ENCODE measurements around the gene PKNOX2.

The PKNOX2 gene

DNA sequence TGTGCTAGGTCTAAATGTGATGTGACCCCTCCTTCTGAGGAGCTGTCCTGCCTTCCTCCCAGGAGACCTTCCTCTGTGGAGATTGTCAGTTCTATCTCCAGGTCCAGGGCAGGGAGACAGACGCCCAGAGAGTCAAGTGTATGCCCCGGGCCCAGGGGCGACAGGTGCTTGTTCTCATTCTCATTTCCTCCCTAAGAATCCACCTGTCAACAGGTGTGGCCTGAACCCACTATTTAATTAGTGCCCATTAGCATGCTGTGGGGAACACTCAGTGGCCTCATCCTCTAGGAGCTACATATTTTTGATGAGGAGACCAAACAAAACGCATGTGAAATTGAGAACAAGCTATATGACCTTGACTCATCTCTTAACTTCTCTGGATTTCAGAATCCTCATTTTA, 9.5 kb downstream of the PKNOX2 start:
- DNase-seq = no peak

DNA sequence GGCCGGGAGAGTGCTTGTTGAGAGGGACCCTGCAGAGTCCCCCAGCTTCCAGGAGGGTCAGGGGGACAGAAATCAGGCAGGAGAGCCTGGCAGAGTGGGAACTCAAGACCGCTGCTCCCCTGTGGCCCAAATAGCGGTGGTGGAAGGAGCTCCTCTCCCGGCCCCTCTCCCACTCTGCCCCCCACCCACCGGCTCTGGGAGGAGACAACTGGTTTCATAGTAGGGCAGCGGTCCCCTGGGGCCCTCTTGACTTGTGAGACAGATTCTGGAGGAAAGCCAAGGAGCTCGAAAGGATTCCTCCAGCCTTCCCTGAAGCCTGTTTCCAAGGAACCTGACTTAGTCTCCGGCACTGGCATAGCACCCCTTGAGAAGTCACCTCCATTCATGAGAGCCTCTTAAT, 10.1 kb downstream of the PKNOX2 start:
- DNase-seq = no peak

DNA sequence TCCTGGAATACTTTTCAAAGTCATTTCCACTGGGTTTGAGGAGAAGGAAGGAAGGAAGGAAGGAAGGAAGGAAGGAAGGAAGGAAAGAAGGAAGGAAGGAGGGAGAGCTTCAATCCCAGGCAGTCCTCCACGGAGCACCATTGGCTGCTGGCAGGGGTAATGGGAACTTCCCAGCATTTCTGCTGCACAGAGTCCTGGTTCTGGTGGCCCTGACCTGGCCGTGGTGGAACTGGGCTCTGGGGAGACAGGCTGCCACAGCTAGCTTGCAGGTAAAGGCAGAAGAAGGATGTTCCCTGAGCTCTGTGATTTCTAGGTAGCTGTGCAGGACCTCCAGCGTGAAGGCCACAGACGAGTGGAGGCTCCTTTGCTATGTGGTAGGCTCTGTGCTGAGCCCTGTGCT, 10.6 kb downstream of the PKNOX2 start:
- DNase-seq = no peak

GRCh38 chr11:125175896-125176575, 11.5 kb downstream of the PKNOX2 start:
- no peak for DNase-seq

GRCh38 chr11:125176866-125177265, 12.3 kb downstream of the PKNOX2 start:
- DNase-seq = no peak

DNA sequence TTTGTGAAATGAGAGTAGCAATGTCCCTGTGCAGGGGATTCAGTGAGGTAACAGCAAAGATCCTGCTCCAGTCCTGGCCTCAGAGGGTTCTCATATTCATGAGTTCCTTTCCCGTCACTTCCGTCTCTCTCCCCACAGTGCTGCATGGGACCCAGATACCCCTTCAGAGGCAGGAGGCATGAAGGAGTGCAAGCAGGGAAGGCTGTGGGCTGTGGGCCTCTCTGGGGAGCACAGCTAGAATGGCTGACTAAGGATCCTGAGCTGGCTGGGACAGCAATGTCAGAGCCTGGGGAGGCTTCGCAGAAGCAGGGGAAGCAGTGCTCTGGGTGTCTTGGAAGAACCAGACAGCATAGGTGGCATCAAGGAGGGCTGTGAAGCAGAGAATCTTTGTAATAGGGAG, 13.0 kb downstream of the PKNOX2 start:
- no peak for DNase-seq

DNA sequence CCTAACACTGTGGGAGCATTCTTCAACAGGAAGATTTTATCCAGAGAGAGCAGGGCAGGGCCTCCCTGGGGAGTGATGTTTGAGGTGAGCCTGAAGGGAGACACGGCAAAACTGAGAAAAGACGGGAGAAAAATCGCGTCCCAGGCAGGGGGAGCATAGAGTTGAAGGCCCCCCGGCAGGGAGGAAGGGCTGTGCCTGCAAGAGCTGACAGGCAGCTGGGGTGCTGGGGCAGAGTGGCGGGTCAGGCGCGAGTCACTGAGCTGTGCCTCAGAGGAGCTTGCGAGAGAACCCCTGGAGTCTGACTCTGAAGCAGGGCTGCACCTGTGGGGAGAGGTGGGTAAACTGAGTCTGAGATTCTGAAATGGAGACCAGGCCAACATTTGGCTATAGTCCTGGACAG, 14.8 kb downstream of the PKNOX2 start:
- no peak for DNase-seq

GRCh38 chr11:125179895-125180294, 15.3 kb downstream of the PKNOX2 start:
- no peak for DNase-seq

DNA sequence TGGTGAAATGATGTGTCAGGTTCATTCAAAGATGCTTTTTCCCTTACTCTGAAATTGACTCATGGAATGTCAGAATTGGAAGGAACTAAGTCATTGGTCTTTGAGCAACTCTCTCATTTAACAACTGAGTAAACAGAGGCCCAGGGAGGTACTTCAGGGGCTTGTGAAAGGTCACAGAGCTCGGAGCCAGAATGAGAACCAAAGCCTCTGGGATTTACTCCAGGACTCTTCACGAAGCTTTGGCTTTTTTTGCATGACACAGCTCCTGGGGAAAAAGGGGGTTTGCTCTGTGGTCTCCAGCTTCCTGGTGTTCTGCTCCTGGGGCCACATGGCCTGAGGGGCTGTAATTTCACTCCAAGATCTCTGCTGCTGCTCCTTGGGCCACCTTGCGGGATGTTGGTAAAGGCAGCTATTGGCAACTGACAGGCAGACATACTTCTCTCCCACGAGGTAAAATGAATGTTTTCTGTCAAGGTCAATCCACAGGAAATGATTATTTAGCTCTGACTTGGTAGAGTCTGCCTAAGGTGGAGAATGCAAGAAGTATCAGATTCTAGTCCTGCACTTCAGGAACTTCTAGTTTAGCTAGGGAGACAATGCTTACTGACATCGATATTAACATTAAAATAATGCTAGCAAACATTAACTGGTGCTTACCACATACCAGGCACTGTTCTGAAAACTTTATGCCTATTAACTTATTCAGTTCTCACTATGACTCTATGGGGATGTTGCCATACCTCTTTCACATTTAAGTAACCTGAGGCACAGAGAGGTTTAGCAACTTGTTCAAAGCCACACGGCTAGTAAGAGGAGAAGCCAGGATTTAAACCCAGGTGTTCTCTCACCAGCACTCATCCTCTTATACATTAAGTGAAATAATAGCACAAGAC, 16.1 kb downstream of the PKNOX2 start:
- no peak for DNase-seq

GRCh38 chr11:125182573-125182972, 18.0 kb downstream of the PKNOX2 start:
- no peak for DNase-seq

GRCh38 chr11:125183641-125184040, 19.1 kb downstream of the PKNOX2 start:
- no peak for DNase-seq

GRCh38 chr11:125188021-125188420, 23.5 kb downstream of the PKNOX2 start:
- DNase-seq = no peak

- DNase-seq = no peak
These were observed 26.0 kb downstream of the PKNOX2 start for GRCh38 chr11:125190566-125190965.

- DNase-seq = no peak
These were observed 27.6 kb downstream of the PKNOX2 start for GRCh38 chr11:125192183-125192582.

GRCh38 chr11:125192717-125193415, 28.3 kb downstream of the PKNOX2 start:
- no peak for DNase-seq

DNA sequence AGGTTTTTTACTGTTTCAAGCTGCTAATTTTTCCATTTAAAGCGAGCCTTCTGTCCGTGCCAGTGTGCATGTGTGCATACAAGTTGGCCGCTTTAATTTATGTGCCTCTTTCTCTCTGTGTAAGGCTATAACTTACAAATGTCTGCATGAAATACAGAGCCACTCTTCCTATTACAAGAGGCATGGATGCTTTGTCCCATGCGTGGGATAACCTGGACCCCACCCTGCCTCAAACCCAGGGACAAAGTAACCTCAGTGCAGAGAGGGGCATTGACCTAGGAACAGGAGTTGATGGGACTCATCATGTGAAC, 28.8 kb downstream of the PKNOX2 start:
- DNase-seq = no peak

- no peak for DNase-seq
These were observed 29.3 kb downstream of the PKNOX2 start for GRCh38 chr11:125193841-125194240.

- DNase-seq = no peak
These were observed 35.4 kb downstream of the PKNOX2 start for GRCh38 chr11:125199915-125200314.

DNA sequence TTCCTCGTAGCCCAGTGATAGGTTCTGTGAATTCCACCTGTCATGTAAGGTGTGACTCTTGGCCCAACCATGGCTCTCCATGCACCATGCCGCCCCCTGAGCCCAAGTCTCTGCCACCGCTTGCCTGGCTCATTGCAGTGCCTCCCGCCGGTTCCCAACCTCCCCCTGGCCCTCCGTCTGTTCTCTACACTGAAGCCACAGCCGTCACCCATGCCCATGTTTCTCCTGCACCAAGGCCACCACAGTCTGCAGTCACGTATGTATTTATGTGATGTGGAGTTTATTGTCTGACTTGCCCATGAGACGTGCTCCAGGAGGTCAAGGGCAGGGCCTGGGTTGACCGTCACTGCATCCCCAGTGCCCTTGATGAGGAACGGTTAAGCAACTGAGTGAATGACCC, 35.9 kb downstream of the PKNOX2 start:
- no peak for DNase-seq

DNA sequence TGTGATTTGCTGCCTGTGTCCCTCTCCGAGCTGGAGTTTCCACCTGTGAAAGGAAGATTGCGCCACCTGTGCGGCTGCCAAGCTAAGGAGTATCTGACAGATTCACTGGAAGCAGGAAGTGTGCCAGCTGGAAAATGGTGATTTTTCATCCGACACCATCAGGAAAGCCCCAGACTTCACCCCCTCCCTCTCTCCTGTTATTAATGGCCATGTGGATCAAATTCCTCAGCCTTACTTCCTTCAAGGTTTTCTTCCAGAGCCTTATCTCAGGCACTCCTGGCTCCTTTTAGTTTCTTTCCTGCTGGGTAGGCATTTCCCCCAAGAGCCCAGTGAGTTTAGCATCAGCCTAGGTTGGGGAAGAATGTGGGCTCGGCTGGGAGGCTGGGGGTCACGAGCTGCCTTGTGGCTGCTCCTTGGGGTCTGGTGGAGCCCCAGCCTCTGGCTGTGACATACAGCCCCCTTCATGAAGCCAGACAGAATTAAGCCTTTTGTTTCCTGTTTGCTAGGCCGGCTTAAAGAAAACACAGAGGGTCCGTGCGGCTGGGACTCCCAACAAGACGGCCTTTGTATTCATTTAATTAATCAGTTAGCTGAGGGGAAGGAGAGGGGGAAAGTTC, 37.1 kb downstream of the PKNOX2 start:
- DNase-seq = no peak

DNA sequence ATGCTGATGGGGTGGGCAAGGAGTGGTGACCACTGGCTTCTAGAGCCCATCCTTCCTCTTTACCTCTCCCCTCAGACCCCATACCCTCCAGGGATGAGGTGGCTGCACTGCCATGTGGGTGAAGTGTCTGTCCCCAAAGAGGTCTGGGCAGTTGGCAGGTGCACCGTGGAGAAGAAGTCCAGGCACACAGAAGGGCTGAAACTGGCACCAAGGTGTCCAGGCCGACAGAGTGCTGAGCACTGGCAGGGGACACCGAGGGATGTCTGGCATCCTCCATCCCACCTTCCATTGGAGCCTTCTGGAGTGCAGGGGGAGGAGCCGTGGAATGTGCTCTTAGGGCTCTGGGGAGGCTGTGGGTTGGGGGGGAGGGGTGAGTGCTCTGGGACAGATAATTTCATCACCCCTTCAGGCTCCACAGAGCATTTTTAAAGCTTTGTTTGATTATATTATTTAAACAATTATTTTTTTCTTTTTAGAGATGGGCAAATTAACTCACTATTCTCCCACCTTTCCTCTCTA, 37.9 kb downstream of the PKNOX2 start:
- DNase-seq = no peak

GRCh38 chr11:125202977-125203376, 38.4 kb downstream of the PKNOX2 start:
- no peak for DNase-seq

- no peak for DNase-seq
These were observed 43.4 kb downstream of the PKNOX2 start for GRCh38 chr11:125207866-125208425.

Data from stimulated activated CD4-positive, alpha-beta T cell treated with anti-CD3 and anti-CD28 coated beads, Interleukin-2, amount 100 ng/mL, for 24 hours (primary cell).